GOT3 (cell line): ENCODE results near the gene PCSK6.

Experiments
- DNase-seq: peaks from one replicate; lab custom pipeline; 2025; ENCODE audit warnings: mixed read lengths; lab: John Stamatoyannopoulos, UW

The PCSK6 gene

DNA sequence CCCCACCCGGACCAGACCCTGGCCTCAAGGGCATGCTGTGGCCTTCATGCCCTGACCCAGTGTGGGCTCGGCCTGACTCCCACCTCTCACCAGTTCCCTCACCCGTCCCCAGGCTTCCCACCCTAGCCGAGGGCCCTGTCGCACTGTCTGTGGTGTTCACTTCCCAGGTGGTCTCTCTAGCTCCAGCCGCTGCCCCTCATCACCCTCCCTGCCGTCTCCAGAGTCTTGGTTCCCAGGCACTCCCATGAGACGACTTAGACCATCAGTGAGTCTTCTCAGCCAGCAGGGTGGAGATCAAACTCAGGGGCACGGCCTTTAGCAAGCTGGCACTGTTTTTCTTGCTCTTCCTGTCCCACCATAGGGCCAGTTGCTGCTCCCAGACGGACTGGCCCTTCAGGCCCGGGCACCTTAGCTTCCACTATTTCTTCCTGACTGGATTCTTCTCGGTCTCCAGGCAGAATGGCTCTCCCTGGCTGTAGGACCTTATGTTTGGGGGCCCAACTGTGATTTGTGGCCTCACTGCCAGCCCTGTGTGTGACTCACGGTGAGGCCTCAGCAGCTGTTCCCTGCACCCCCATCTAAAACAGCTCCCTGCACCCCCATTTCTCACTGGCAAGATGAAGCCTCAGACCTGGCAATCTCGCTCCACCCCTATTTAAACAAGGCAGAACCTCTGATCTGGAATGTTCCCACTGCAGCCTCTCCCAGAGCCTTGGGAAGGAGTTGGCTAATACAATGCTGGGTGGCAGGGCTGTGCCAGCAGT lies 9.4 kb upstream of the PCSK6 start:
- DNase-seq = no peak

- DNase-seq = no peak
Observed at GRCh38 chr15:101498076-101498716, 8.7 kb upstream of the PCSK6 start.

- no peak for DNase-seq
Observed at GRCh38 chr15:101497484-101498034, 8.1 kb upstream of the PCSK6 start.

DNA sequence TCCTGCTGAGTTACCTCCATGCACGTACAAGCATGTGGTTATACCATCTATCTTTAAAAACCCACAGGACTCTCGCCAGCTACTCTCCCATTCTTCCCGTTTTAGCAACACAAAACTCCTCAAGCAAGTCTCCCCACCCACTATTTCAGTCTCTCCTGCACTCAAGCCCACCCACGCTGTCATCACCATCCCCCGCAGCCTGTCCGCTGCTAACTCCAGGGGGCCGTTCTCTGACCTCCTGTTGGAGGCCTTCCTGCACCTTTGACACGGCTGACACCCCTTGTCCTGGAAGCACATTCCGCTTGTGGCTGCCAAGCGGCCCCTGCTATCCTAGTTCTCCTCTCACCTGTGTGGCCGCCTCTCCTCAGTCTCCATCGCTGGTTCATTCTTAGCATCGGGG lies 7.5 kb upstream of the PCSK6 start:
- no peak for DNase-seq

DNA sequence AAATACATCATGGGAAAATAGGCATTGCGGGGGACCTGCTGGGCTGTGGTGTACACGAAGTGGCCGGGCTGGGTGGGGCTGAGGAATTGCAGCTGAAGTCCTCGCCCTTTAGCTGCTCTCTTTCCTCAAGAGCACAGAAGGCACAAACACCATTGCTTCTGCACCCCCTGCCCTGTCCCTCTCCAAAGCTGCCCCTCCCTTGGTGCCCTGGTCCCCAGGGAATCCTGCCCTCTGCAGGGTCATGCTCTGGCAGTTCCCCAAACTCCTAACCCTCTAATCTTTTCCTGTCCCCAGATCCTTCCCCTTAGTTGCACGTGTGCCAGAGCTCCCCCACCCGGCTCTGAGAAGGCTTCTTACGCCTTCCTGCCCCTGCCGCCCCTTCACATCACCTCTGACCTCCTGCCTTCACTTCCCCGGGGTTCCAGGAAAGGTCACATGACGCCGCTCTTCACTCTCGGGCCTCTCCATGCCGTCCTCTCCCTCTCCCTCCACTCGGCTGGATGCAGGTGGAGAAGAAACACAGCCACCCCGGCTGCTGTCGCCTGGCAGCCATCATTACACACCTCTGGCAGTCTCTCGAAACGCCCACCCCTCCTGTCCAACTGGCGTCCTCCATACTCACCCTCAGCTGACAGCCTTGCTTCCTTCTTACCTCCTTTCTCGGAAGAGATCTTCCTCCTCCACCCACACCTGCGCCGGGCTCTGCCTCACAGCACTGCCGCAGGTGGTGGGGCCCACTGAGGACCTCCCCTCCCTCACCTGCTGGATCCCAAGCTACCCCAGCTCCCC lies 6.9 kb upstream of the PCSK6 start:
- no peak for DNase-seq

GRCh38 chr15:101495334-101496197 lies 6.1 kb upstream of the PCSK6 start:
- DNase-seq = no peak

DNA sequence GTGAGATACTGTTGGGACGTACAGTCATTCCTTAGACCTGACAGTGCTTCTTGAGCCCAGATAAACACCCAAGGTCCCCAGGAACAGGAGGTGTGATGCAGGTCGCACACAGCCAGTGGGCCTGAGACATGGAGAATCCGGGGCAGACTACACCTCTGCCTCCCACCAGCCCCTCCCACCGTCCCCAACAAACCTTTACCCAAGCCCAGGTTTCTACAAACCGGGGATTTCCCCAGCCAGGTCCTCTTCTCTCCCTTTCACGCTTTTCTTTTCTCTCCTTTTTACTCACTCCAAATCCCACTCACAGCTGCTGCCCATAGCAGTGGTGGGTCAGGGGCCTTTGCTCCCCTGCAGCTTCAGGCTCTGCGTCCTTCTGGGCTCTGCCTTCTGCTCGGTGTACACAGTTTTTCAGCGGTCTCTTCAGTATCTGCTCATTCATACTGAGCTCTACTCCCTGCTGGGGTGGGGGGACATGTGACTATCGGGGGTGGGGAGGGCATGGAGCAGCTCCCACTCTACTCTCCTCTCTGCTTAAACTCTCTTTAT lies 4.8 kb upstream of the PCSK6 start:
- no peak for DNase-seq

DNA sequence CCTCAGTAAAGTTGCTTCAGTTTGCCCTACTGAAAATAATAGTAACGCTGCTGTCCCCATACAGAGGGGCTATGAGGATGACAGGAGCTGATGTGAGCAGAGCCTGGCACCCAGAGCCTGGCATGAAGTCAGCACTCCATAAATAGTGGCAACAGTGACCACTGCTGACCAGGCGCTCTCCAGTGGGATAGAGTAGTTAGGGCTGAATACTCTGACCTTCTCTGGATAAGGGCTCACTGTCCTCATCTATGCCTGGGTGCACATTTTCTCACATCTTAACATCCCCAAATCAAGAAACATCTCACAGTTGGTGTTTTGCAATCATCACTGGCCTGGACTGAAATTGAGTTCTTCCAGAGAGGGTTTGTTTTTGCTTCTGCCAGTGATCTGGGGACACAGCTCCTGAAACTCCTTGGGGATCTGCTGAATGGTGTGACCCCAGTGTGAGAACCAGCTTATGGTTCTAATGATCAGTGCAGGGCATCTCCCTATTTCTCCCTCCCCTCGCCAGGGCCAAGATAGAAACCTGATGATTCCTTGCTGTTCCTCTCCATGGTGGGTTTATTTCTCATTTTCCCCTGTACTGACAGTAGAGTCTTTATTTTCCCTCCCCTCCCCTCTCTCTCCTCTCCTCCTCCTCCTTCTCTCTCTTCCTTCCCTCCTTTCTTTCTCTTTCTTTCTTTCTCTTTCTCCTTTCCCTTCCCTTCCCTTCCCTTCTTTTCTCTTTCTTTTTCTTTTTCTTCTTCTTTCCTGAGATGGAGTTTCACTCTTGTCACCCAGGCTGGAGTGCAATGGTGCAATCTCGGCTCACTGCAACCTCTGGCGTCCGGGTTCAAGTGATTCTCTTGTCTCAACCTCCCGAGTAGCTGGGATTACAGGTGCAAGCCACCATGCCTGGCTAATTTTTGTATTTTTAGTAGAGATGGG lies 3.5 kb upstream of the PCSK6 start:
- DNase-seq = no peak

GRCh38 chr15:101491734-101492640 lies 2.5 kb upstream of the PCSK6 start:
- no peak for DNase-seq

DNA sequence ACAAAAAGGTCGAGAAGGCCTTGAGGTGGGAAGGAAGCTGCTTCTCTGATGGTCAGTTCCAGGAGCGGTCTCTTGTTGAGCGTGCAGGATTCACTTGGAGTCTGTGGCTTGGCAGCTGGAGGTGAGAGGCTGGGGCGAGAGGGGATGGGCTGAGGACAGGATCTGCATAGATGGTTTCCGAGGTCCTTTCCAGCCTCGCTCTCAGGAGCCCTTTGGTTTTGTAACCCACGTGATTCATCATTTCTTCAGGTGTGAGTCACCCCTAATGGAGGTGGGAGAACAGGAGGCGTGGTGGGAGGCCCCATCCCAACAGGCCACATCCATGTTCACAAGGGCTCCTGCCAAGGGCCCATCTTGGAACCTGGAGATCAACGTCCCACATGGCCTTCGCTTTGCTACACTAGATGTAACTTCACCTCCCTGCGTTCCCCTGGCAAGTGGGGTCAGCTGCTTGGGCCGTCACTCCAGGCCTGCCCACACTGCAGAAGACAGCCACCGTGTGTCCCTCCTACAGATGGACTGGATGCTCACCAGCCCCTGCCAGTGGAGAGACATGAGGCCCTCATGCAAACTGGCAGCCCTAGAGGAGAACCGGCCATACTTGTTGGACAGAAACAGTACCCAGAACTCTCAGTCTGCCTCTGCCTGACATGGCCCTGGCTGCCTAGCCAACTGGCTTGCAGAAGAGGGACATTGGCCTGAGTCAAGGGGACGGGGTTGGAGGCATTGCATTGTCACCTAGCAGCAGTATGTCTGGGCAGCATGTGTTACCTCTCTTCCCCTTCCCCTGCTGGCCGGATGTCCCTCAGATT lies 1.6 kb upstream of the PCSK6 start:
- DNase-seq = no peak

DNA sequence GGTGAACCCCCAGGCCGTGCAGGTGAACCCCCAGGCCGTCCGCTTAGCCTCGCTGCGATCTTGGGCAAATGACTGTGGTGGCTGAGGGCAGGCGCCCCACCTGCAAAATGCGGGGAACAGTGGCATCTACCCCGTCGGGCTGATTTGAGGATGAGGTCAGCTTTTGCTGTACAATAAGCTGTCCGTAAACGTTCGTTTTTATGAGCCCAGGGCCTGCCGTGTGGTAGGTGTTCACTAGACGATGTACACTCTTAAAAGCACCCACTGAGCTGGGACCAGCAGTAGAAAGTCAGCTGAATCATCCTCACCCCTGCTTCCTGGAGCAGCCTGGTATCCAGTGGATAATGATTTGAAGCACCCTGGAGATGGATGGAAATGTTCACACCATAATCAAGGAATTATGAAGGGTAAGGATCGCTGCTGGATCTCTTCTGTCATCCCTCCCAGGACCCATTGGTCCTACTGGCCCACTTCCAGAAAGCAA lies 943 bp upstream of the PCSK6 start:
- no peak for DNase-seq

DNA sequence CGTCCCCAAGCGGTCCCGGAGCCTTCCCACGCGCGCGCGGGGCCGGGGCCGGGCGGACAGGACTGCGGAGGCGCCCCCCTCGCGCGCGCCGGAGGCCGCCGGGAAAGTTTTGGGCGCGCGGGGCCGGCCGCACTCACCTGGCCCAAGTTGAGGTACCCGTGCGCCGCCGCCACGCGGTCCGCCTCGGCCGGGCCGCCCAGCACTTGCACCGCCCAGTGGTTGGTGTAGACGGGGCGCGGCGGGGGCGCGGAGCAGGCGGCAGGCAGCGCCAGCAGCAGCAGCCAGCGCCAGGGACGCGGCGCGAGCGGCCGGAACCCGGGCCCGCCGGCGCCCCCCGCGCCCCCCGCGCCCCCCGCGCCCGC lies 289 bp downstream of the PCSK6 start:
- DNase-seq = no peak

- no peak for DNase-seq
Observed at GRCh38 chr15:101488300-101489164, 975 bp downstream of the PCSK6 start.

GRCh38 chr15:101486696-101487459 lies 2.6 kb downstream of the PCSK6 start:
- no peak for DNase-seq

DNA sequence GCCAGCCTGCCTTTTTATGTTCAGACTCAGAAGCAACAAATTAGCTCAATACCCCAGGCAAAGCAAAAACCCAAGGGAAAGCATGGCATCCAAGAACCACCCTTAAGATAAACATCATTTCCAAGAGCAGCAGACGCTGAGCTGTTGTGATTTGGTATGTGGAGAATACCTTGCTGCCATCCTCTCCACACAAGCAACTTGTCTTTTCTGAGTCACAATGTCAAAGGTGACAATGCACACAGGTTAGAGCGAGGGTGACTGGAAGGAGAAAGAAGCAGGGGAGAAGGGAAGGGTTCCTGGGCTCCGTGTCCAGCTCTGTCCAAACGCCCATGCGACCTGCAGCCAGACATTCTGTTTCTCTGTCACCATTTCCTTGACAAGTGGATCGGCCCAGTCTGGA lies 6.0 kb downstream of the PCSK6 start:
- no peak for DNase-seq
